CMK (cell line): Measurements from ENCODE around the gene IGFBP5.

Source experiments
- DNase-seq: peaks from one replicate; pipeline ENCODE4 v3.0.0-alpha.2; 2010; ENCODE audit warnings: low read depth

Gene IGFBP5

GRCh38 chr2:216687646-216688045 is 7.7 kb downstream of the IGFBP5 start:
- DNase-seq, result no peak

- DNase-seq, result no peak
These were observed 8.2 kb downstream of the IGFBP5 start for GRCh38 chr2:216687111-216687510.

GRCh38 chr2:216685327-216685875 is 9.9 kb downstream of the IGFBP5 start:
- DNase-seq, result no peak

GRCh38 chr2:216683846-216684245 is 11.5 kb downstream of the IGFBP5 start:
- no peak for DNase-seq

GRCh38 chr2:216681683-216682082 is 13.7 kb downstream of the IGFBP5 start:
- DNase-seq, result no peak

- no peak for DNase-seq
These were observed 14.3 kb downstream of the IGFBP5 start for GRCh38 chr2:216680951-216681629.

- no peak for DNase-seq
These were observed 15.7 kb downstream of the IGFBP5 start for GRCh38 chr2:216679658-216680024.

- DNase-seq, result no peak
These were observed 16.3 kb downstream of the IGFBP5 start for GRCh38 chr2:216678813-216679657.

- DNase-seq, result no peak
These were observed 17.3 kb downstream of the IGFBP5 start for GRCh38 chr2:216678098-216678465.

GRCh38 chr2:216677439-216678097 is 17.8 kb downstream of the IGFBP5 start:
- DNase-seq, result no peak

GRCh38 chr2:216676630-216677029 is 18.7 kb downstream of the IGFBP5 start:
- DNase-seq, result no peak

- DNase-seq, result no peak
These were observed 21.0 kb downstream of the IGFBP5 start for GRCh38 chr2:216674376-216674775.

- no peak for DNase-seq
These were observed 21.7 kb downstream of the IGFBP5 start for GRCh38 chr2:216673609-216674008.

GRCh38 chr2:216673021-216673420 is 22.3 kb downstream of the IGFBP5 start:
- DNase-seq, result no peak

- DNase-seq, result no peak
These were observed 22.9 kb downstream of the IGFBP5 start for GRCh38 chr2:216672466-216672865.

- DNase-seq, result no peak
These were observed 23.5 kb downstream of the IGFBP5 start for GRCh38 chr2:216671791-216672343.

GRCh38 chr2:216671081-216671411 is 24.3 kb downstream of the IGFBP5 start:
- no peak for DNase-seq

GRCh38 chr2:216670266-216671080 is 24.9 kb downstream of the IGFBP5 start:
- no peak for DNase-seq

GRCh38 chr2:216666461-216667233 is 28.7 kb downstream of the IGFBP5 start:
- peak; percentile 35 for DNase-seq

GRCh38 chr2:216665717-216666116 is 29.6 kb downstream of the IGFBP5 start:
- DNase-seq, result no peak

GRCh38 chr2:216665242-216665641 is 30.1 kb downstream of the IGFBP5 start:
- no peak for DNase-seq
